22Rv1 (cell line): ENCODE results near the gene ABCA1.

Experiments
- ZFX ChIP-seq: fragments of 450-650 bp; IDR thresholded peaks from 2 replicates; pipeline ENCODE4 v1.6.1; 2017; ENCODE audit warnings: antibody characterized with exemption, borderline replicate concordance
- TF ChIP-seq, protein P1 (sequence below): fragments of 450-650 bp; IDR thresholded peaks from 2 replicates; pipeline ENCODE4 v1.5.1; 2017; ENCODE audit warnings: mild to moderate bottlenecking

DNA sequence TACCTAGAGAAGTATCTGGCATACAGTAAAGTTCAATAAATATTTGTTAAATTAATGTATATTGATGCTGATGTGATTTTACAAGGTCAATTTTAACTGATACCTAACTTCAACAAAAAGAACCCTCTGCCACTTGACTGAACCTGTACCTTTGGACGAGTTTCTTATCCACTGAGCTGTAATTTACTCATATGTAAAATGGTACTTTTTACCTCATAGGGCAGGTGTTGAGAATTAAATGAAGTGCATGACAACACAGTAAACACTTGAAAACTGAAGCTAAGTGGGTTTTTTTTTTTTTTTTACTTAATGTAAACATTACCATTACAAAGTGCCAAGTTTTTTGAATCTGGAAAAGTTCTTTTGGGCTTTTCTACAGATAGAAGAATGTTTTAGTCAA, 148.6 kb downstream of the ABCA1 start:
- TF ChIP-seq, protein P1, sequence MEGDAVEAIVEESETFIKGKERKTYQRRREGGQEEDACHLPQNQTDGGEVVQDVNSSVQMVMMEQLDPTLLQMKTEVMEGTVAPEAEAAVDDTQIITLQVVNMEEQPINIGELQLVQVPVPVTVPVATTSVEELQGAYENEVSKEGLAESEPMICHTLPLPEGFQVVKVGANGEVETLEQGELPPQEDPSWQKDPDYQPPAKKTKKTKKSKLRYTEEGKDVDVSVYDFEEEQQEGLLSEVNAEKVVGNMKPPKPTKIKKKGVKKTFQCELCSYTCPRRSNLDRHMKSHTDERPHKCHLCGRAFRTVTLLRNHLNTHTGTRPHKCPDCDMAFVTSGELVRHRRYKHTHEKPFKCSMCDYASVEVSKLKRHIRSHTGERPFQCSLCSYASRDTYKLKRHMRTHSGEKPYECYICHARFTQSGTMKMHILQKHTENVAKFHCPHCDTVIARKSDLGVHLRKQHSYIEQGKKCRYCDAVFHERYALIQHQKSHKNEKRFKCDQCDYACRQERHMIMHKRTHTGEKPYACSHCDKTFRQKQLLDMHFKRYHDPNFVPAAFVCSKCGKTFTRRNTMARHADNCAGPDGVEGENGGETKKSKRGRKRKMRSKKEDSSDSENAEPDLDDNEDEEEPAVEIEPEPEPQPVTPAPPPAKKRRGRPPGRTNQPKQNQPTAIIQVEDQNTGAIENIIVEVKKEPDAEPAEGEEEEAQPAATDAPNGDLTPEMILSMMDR = no peak
- TF ChIP-seq ZFX = no peak
